ENCODE results near the gene MORC2. TPM values are rescaled to one million over a fixed set of nuclear protein-coding genes. Genes with fewer than 3 reads are reported as not detected.
A peak's percentile ranks its signal among the peaks of the same experiment; 100 is the strongest.

The MORC2 gene
- total and polyA plus RNA-seq, 8 donors, result 4.4 to 64.8 (median 17.0) TPM

GRCh38 chr22:30905696-30906341 is 62.8 kb downstream of the MORC2 start:
- no peak for DNase-seq
- 95 to 97% (median 96%) methylated on average over 43 to 49 of the region's 49 CpGs for WGBS, 5 donors
- H3K9me3 ChIP-seq, result no peaks in the 10 kb centered on the region
- TF ChIP-seq CTCF (IDR thresholded peaks at IDR 0.05) (no peak), POLR2AphosphoS5 (IDR thresholded peaks at IDR 0.05) (no peak)
- no peak overlapping the region for H3K27ac ChIP-seq
- intact Hi-C loops (cut with DNase I; ENCODE audit: low total_unique reads), result no loop called here
- H3K4me3 ChIP-seq, result no peak overlapping the region
- H3K36me3 ChIP-seq, result peaks cover 0 to 58% (median 27%) of the 10 kb centered on the region in 4 donors
- no peaks in the 10 kb centered on the region for H3K27me3 ChIP-seq
- H3K4me1 ChIP-seq, result no peaks in the 10 kb centered on the region

GRCh38 chr22:30903876-30904460 is 64.6 kb downstream of the MORC2 start:
- Histone ChIP-seq H3K27me3 (no peaks in the 10 kb centered on the region), H3K9me3 (peaks cover 0 to 13% (median 8%) of the 10 kb centered on the region in 4 donors), H3K27ac (no peak overlapping the region), H3K36me3 (peaks cover 0 to 60% (median 24%) of the 10 kb centered on the region in 4 donors), H3K4me3 (no peak overlapping the region), H3K4me1 (no peaks in the 10 kb centered on the region)
- TF ChIP-seq POLR2AphosphoS5 (IDR thresholded peaks at IDR 0.05) (no peak), CTCF (IDR thresholded peaks at IDR 0.05) (no peak), POLR2A (IDR thresholded peaks at IDR 0.05) (no peak), EP300 (IDR thresholded peaks at IDR 0.05) (no peak)
- WGBS, 5 donors, result 92 to 97% (median 95%) methylated on average over 6 of the region's 6 CpGs
- intact Hi-C loops (cut with DNase I; ENCODE audit: low total_unique reads), result no loop called here
- DNase-seq, result peak in 1 of 2 donors; percentile 17

- whole genome bisulfite sequencing, 5 donors, result 76 to 87% (median 82%) methylated on average over 16 of the region's 16 CpGs
- intact Hi-C loops (cut with DNase I; ENCODE audit: low total_unique reads), result no loop called here
- peak in 1 of 2 donors; percentile 18 for DNase-seq
- H3K4me3 ChIP-seq, result no peak overlapping the region
- H3K27ac ChIP-seq, result no peak overlapping the region
- H3K4me1 ChIP-seq, result no peaks in the 10 kb centered on the region
- peaks cover 0 to 61% (median 18%) of the 10 kb centered on the region in 4 donors for H3K36me3 ChIP-seq
- H3K9me3 ChIP-seq, result peaks cover 3 to 23% (median 8%) of the 10 kb centered on the region in 4 donors
- TF ChIP-seq EP300 (IDR thresholded peaks at IDR 0.05), result no peak
- no peak for TF ChIP-seq POLR2A (IDR thresholded peaks at IDR 0.05)
- no peak for TF ChIP-seq CTCF (IDR thresholded peaks at IDR 0.05)
- TF ChIP-seq POLR2AphosphoS5 (IDR thresholded peaks at IDR 0.05), result no peak
- H3K27me3 ChIP-seq, result no peaks in the 10 kb centered on the region
Measured at GRCh38 chr22:30902496-30903357, 65.8 kb downstream of the MORC2 start.

- H3K27me3 ChIP-seq, result no peaks in the 10 kb centered on the region
- peaks cover 2 to 68% (median 29%) of the 10 kb centered on the region in 4 donors for H3K36me3 ChIP-seq
- 75 to 91% (median 81%) methylated on average over 3 of the region's 3 CpGs for WGBS, 5 donors
- no peaks in the 10 kb centered on the region for H3K4me1 ChIP-seq
- H3K9me3 ChIP-seq, result peaks cover 0 to 14% (median 4%) of the 10 kb centered on the region in 4 donors
- intact Hi-C loops (cut with DNase I; ENCODE audit: low total_unique reads), result no loop called here
- TF ChIP-seq CTCF (IDR thresholded peaks at IDR 0.05), result no peak
- TF ChIP-seq EP300 (IDR thresholded peaks at IDR 0.05), result no peak
- no peak for TF ChIP-seq POLR2A (IDR thresholded peaks at IDR 0.05)
- TF ChIP-seq POLR2AphosphoS5 (IDR thresholded peaks at IDR 0.05), result no peak
- no peak for DNase-seq
- H3K27ac ChIP-seq, result no peak overlapping the region
- no peak overlapping the region for H3K4me3 ChIP-seq
Measured at GRCh38 chr22:30894371-30894740, 74.2 kb downstream of the MORC2 start.
